Peyer's patch (tissue), 4 donors: ENCODE results near the gene FMNL2.

Experiments used
- POLR2A ChIP-seq, 2 donors: fragments of 450-650 bp; IDR thresholded peaks; one replicate each; pipeline ENCODE4 v1.5.1; 2017; ENCODE audit warnings: antibody characterized with exemption in 2 of 2, mild to moderate bottlenecking in 2 of 2, moderate library complexity in 2 of 2
- TF ChIP-seq, protein P1 (sequence below), 6 experiments: fragments of 450-650 bp in 4 of 6; fragments of 200-600 bp in 2 of 6; sonication (generic) in 1 of 6; IDR thresholded peaks; one replicate each; pipeline ENCODE4 v1.5.1; 2017 to 2019; ENCODE audit warnings: antibody characterized with exemption in 6 of 6, mild to moderate bottlenecking in 3 of 6, moderate library complexity in 1 of 6

DNA sequence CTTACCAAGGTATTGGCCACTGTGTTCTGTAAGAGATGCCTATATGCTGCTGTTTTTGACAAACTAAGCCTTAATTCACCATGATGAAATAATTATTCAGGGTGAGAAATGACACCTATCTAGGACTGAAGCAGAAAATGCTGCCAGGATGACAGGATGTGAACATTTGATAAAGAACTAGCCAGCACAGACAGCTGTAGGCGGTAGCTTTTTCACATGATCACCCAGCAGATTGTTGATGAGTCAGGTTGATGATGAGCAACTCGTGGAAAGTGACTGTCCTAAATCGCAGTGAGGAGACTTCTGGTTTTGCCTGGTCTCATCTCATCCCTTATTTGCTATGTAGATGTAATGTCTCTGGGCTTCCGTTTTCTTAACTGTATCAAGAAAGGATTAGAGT is 238.2 kb downstream of the FMNL2 start:
- TF ChIP-seq, protein P1, sequence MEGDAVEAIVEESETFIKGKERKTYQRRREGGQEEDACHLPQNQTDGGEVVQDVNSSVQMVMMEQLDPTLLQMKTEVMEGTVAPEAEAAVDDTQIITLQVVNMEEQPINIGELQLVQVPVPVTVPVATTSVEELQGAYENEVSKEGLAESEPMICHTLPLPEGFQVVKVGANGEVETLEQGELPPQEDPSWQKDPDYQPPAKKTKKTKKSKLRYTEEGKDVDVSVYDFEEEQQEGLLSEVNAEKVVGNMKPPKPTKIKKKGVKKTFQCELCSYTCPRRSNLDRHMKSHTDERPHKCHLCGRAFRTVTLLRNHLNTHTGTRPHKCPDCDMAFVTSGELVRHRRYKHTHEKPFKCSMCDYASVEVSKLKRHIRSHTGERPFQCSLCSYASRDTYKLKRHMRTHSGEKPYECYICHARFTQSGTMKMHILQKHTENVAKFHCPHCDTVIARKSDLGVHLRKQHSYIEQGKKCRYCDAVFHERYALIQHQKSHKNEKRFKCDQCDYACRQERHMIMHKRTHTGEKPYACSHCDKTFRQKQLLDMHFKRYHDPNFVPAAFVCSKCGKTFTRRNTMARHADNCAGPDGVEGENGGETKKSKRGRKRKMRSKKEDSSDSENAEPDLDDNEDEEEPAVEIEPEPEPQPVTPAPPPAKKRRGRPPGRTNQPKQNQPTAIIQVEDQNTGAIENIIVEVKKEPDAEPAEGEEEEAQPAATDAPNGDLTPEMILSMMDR (IDR thresholded peaks at IDR 0.05), result no peak
- TF ChIP-seq POLR2A (IDR thresholded peaks at IDR 0.05), result no peak
